Measurements from ENCODE around the gene SEC61B.

The SEC61B gene

DNA sequence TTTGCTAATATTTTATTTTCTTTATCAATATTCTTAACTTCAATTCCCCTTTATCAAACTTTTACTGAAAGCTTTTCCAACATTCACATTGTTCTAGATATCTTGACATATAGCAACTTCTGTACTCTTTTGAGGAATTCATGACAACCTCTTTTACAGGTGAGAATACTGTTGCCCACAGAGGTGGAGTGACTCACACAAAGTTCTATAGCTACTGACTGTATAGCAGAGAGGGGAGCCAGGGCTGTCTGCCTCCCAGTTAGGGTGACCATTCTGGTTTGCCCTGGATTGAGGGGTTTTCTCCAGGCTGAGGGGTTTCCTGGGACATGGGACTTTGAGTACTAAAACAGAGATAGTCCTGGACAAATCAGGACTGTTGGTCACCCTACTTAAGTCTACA, 16.2 kb downstream of the SEC61B start:
- no peak for DNase-seq

DNA sequence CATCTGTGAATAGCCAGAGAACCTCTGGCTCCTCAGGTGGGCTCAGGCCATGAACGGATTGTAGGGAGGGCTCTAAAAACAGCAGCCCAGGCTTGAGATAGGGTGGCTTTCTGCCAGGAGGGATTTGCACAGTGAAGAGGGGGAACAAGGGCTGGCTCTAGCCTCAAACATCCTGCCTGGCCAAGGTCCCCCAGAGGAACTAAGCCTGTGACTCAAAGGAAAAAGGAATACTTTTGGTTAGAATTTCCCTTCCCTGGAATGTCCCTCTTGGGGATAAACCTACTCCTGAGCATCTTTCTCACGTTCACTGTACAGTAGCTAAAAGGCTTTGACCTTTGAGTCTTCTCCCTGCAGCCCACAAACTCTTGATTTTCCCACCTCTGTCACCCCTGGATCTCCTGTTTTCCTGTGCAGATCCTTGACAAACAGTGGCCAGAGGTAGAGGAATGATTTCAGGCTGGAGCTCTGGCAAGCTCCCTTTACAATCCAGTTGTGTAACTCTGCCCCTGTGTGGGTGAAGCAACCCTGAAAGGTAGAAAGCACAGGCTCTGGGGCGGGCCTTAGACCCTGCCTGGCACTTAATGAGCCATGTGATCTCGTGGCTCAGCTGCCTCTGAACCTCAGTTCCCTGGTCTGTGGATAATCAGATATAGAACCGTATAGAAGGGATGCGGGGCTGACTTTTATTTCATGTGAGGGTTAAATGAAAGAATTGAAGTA, 17.4 kb downstream of the SEC61B start:
- no peak for DNase-seq

DNA sequence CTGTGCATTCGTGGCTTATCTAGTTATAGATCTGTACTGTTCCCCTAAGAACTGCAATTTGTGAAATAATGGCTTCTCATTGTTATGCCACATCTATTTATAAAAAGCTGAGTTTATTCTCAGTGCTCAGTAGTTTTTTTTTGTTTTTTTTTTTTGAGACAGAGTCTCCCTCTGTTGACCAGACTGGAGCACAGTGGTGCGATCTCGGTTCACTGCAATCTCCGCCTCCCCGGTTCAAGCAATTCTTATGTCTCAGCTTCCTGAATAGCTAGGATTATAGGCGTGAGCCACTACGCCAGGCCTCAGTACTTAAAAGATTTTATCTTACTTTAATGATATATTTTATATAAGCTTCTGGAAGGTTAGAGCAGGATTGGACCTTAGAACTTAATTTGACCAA, 19.0 kb downstream of the SEC61B start:
- no peak for DNase-seq

DNA sequence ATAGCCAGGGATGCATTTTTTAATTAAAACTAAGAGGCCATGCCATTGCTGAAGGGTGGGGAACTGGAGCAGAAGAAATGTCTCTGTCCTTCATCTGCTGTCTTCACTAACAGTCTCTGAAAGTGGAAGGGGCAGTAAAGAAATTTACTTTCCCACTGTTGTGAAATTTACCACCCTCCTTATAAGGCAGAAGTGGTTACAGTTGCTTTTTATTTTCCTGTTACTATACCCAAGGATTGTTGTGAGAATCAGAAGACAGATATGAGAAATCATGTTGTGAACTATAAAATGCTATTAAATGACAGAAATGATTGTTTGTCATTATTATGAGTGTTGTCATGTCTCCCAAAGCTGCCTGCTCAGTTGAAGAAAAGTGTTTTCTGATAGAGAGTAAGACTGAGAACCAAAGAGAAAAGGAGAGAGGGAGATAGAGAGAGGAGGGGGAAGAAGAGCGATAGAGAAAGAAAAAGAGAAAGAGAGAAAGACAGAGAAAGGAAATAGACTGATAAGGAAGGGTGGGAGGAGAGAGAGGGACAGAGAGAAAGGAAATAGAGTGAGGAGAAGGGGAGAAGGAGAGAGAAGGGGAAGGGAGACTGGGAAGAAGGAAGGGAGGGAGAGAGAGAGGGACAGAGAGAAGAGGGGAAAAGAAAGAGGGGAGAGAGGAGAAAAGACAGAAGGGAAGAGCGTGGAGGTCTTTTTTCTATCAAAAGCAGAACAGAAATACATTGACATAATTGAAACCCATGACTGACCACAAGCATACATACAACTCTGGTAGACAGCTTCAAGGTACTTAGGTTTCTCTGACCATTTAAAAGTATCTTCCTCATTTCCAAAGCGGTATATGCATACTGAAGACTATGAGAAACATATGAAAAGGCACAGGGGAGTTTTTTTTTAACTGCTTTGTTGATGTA, 22.5 kb downstream of the SEC61B start:
- no peak for DNase-seq

DNA sequence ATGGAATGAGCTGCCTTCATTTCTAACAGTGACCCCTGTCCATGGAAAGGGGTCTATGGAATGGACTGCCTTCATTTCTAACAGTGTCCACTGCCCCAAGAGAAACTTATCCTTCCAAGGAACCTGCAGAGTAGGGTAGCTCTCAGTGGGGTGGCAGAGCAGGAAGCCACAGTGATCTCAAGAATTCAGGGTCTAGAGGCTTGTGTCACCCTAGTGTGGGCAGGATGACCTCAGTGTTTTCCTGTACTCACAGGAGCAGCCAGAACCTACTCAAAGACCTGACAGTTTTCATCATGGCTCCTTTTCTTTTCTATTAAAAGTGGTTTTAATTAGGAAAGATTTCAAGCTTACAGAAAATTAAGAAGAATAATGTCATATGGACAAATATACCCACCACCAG, 27.5 kb downstream of the SEC61B start:
- no peak for DNase-seq

DNA sequence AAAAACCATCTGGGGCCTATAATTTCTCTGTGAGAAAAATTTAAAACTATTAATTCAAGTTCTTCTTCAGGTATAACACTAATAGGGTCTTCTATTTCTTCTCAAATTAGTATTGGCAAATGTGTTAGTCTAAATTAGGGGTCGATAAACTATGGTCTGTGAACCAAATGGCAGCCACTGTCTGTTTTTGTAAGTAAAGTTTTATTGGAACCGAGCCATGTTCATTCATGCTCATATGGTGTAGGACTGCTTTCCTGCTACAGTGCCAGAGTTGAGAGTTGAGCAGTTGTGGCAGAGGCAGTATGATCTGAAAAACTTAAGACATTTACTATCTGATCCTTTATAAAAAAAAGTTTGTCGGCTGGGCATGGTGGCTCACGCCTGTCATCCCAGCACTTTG, 29.1 kb downstream of the SEC61B start:
- DNase-seq: no peak

DNA sequence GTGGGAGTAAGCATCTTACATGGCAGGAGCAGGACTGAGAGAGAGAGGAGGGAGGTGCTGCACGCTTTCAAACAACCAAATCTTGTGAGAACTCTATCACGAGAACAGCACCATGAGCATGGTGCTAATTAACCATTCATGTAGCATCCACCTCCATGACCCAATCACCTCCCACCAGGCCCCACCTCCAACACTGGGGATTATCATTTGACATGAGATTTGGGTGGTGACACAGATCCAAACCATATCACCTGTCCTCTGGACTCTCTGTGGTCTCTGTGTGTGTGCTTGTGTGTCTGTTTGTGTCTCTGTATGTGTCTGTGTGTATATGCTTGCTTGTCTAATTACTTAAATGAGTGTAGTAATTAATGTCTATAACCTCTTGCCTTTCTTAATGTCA, 31.1 kb downstream of the SEC61B start:
- DNase-seq: peak; percentile 52

DNA sequence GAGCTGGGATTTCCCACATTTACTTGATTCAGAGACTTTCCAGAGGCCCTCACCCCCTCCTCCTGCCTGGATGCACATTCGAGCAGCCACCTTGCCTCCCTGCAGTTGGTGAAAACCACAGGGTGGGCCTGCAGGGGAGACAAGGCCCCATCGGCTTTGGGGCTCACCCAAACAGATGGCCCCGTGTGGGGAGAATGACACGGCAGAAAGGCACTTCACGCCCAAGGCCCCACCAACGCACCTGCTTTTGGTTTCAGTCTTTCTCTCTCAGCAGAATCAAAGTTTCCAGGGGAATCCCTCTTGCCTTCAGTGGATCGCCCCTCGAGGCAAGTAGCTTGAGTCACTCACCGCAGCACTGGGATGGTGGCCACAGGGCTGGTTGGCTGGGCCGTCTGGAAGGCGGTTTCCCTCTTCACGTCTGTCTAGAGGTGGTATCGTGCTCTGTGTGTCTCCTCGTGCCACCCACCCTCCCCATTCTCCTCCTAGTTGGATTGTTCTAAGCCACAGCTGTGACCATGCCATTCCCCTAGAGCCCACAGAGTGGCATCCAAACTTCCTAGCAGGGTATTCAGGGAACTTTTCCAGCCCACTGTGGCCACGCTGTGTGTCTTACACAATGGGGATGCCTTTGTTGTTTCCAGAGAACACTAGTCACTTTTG, 31.8 kb downstream of the SEC61B start:
- peak; percentile 73 for DNase-seq

DNA sequence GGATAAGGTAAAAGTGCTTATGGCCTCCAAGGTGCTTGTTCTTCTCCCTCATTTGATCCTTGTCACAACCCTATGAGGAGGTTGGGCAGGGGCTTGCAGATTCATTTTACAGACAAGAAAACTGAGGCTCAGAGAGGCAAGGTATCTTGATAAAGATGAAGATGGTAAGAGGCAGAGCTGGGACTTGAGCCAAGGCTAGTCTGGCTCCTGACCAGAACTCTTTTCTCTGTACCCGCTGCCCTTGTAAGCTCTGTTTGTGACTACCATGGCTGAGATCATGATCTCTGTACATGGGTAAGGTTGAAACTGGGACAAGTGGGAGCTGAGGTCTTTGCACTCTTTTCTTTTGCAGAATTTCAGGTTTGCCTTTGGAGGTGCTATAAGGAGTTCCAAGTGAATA, 33.6 kb downstream of the SEC61B start:
- no peak for DNase-seq

DNA sequence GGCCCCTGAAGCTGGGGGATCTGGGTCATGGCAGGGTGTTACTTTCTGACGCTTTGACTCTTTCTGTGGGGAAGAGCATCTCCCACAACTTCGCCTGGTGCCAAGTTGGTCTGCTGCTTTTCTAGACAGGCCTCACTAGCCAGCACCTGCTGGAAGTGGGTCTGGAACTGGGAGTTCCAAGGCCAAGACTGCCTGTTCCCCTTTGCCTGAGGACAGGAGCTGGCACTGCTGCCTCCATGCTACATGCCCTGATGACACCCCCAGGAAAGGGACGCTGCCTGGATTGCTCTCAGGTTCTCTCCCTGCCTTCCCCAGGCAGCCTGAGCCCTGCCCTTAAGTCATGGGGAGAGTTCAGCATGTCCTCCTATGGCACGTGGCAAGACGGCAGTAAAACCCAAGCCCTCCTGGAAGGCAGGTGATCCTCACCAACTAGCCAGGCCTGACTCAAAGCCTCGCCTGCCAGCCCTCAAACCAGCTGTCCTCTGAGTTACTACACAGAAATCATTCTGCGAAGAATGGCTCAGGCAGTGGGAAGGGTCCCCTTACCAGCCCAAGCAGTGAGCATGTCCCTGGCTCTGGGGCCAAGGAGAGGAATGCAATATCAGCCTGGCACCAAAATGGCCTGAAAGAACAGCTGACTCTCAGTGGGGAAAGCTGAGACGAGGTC, 35.8 kb downstream of the SEC61B start:
- DNase-seq: no peak

DNA sequence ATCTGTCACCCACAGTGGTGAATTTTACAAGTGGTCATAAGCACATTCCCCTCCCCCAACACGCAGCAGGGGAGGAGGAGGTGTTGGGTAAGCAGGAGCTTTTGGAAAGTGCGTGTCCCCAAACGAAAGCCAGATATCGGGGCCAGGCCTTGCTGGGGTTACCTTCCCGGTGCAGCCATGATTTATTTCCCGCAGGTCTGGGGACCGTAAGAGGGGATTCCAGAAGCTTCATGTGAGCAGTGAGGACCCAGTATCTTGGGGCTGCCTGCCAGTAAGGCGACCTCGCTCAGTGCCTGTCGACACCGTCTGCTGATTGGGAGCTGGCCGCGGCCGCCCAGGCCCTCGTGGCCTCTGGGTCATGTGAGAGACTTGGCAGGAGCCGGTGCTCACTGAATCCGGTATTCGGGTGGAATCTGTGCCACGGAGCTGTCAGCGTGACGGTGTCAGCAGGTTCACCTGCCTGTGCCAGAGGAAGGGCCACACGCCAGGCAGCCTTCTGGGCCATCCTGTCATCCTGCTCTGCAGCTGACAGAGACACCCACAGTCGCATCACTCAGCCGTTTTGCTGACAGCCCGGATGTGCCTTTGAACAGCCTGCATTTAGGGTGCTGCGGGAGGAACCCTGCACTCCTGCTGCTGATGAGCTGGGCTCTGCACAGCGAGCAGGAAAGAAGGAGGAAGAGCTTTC, 37.3 kb downstream of the SEC61B start:
- no peak for DNase-seq

DNA sequence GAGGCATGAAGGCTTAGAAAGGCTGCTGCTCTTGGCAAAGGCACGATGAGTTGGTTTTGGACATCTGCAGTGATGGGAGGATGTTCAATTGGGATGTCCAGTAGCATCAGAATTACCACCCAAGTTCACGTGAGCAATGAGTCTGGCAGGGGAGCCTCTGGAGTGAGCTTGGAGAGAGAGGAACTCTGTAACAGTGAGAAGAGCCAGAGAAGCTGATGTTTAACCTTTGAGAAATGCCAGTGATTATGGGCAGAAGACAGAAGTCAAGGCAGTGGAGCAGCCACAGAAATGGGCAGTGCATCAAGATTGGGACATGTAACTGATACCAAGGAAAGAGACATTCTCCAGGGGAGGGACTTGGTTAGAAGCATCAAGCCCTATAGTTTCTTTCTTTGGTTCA, 39.8 kb downstream of the SEC61B start:
- DNase-seq: no peak

DNA sequence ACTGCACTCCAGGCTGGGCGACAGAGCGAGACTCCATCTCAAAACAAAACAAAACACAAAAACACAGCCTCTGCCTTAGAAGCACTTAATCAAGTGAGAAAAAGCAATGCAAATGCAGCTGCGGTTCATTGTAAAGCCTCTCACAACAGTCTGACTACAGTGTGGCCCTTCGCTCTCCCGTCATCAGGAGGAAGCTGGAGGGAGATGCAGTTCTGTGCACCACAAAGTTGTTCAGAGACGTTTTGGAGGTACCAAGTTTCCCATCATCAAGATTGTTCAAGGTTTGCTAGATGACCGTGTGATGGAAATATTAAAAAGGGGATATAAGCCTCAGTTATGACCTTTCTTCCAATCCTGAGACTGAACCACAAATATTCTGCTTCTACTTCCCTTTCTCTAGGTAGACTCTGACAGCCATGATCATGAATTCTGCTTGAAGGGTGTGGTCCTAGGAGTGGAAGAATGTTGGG, 40.9 kb downstream of the SEC61B start:
- DNase-seq: no peak

DNA sequence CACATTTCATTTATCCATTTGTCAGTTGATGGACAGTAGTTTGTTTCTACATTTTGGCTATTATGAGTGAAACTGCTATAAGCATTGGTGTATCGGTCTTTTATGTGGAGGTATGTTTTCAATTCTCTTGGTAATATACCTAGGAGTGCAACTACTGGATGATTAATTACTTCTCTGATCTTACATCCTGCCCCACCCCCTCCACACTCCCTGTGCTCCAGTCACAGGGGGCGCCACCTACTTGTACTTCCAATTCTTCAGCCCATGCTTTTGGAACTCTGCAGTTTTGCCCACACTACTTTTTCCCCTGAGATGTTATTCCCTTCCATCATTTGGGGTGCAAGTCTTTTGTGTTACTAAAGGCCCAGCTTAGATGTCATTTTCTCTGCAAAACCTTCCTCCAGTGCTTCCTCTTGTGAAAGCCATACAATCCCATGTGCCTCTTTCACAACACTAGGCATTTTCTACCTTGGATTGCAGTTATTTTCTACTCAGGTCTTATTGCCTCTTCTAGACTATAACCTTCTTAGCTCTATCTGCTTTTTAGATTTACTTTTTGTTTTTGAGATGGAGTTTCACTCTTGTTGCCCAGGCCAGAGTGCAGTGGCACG, 42.1 kb downstream of the SEC61B start:
- DNase-seq: no peak

DNA sequence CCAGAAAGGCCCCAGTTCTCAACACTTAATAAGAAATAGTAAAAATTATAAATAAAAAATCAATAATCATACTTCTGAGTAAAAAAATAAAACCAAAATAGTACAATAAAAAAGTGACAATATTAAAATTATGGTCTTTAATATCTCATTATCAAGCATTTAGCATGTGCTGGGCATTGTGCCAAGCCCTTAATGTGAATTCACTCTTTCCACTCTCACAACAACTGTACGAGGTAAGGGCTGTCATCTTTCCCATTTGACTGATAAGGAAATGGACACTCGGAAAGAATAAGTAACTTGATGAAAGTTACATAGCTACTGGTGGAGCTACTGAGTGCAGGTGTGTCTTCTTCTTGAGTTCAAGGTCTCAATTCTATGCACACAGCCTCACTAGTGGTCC, 43.6 kb downstream of the SEC61B start:
- DNase-seq: no peak

DNA sequence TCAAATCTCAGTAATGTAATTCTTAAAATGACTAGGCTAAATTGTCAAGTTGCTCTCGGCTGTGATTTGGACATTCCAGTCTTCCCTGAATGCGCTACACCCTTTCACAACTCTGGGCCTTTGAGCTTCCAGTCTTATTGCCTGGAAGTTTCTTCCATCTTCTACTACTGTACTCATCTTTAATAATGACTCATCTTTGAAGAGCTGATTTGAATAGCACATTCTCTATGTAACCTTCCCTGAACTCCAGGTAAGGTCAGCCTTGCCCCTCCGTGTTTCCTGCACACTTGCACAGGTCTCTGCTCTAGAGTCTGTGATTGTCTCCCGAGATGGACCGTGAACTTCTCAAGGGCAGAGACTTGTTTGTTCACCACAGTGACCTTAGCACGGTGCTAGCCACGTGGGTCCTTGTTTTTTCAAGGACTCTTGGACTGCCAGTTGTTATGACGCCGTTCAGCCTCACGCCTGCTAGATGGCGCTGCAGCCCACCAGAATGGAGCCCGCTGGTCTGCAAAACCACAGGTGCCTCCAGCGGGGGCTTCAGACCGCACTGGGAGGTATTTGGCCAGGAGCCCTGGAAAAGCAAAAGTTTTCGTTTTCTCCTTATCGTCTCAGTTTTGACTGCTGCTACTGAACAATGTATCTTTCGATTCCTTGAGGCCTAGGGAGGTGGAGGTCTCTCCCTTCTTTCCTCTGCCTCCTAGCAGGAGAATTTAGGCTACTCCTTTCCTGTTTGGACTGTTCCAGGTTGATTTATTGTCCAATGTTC, 44.4 kb downstream of the SEC61B start:
- peak; percentile 72 for DNase-seq

DNA sequence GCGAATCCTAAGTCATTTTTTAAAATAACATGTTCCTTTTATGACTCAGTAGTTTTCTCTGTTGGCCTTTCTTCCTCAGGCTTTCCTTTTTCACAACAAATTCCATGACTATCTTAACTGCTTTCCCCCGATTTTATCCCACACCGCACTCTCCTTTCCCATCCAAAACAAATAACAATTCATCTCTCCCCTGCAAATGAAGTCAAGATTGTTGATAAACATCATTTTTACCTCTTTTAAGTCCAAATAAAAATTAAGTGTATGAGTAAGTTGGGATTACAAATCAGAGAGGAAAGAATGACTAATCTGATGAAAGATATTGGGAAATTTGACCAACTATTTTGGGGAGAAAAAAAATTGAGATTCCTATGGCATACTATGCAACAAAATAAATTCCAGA, 47.3 kb downstream of the SEC61B start:
- no peak for DNase-seq

DNA sequence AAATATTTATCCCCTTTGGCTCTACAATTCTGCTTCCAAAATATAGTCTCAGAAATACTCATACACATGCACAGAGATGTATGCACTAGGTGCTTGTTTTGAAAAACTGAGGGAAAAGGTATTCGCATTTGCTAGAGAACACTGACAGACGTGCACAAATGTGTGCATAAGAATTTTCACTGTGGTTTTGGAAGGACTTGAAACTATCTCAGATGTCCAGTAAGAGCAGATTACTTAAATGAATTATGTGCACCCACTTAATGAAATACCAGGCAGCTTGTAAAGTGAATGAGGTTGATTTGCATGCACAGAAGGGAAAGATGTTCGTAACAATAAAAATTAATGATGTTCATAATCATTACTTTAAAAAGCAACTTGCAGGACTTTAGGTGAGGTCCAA, 48.4 kb downstream of the SEC61B start:
- DNase-seq: no peak

DNA sequence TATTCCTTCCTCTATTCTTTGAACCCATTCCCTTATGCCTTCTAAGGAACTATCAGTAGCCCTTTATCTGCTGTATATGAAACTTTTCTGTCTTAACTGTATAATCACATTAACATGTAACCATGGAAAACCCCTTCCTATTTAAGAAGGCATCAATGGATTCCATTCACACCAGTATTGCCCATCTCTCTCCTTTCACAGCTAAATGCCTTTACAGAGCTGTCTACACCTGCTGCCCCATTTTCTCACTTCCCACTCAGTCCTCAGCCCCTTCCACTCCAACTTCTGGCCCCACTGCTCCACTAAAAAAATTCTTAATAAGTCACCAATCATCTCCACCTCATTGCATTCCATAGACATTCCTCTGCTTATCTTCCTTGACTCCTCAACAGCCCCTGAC, 50.8 kb downstream of the SEC61B start:
- DNase-seq: no peak

DNA sequence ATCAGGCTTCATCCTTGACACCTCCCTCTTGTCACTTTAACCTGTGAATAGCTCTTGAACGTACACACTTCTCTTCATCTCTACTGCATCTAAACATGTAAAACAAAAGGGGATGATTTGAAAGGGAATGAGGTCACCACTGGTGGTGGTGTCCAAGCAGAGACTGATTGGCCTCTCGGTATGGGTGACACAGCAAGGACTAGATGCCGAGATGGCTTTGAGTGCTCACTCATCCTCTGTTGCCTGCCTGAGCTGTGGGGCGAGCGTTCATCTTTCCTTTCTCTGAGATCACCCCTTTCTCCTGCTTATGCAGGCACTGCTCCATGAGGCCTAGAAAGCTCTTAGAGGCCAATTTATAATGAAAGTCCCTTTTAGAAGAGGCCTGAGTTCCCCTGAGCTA, 51.9 kb downstream of the SEC61B start:
- no peak for DNase-seq

DNA sequence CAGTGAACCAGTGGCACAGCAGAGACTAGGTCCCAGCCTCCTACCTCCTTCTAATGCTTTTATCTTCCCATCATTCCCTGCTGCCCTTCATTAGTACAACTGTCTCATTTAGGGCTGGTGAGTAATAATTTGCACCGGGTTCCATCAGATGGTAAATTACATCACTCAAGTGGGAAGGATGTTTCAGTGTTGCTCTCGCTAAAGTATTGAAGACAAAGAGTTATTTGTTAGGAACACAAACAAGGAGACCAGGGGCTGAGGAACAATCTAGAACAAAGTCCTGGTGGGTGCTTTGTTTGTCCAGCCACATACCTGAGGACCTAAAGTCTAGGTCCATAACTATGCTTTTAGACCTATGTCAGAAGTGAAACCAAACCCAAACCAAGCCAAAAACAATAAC, 52.4 kb downstream of the SEC61B start:
- DNase-seq: no peak

All from activated CD4-positive, CD25-positive, alpha-beta regulatory T cell treated with anti-CD3 and anti-CD28 coated beads, Interleukin-2, amount 50 U/mL, for 72 hours (primary cell).